SK-N-SH treated with all-trans-retinoic acid at 6 μM for 48 hours (cell line): Measurements from ENCODE around the gene HOXB1.

ENCODE experiments used
- ARNTL ChIP-seq: fragments of 450-650 bp; formaldehyde crosslinking; IDR thresholded peaks from 2 replicates; pipeline ENCODE4 v1.5.0; 2020; ENCODE audit warnings: low read depth, mild to moderate bottlenecking, moderate library complexity, borderline replicate concordance
- BACH2 ChIP-seq: fragments of 250-450 bp; sonication (Bioruptor Pico); IDR thresholded peaks from 2 replicates; pipeline ENCODE4 v1.9.0; 2021; ENCODE audit warnings: mild to moderate bottlenecking, borderline replicate concordance
- CSDC2 ChIP-seq: fragments of 250-450 bp; sonication (Bioruptor Pico); IDR thresholded peaks from 2 replicates; pipeline ENCODE4 v1.5.0; 2020; ENCODE audit warnings: mild to moderate bottlenecking, moderate library complexity
- GLIS3 ChIP-seq: fragments of 250-450 bp; sonication (Bioruptor Pico); IDR thresholded peaks from 2 replicates; pipeline ENCODE4 v1.5.0; 2020; ENCODE audit warnings: mild to moderate bottlenecking, moderate library complexity
- ISL1 ChIP-seq: fragments of 250-450 bp; sonication (Bioruptor Pico); IDR thresholded peaks from 2 replicates; pipeline ENCODE4 v2.1.2; 2022; ENCODE audit warnings: mild to moderate bottlenecking, moderate library complexity
- PPARA ChIP-seq: fragments of 250-450 bp; sonication (Bioruptor Pico); IDR thresholded peaks from 2 replicates; pipeline ENCODE4 v1.5.0; 2020; ENCODE audit warnings: mild to moderate bottlenecking, borderline replicate concordance
- RARB ChIP-seq: fragments of 250-450 bp; sonication (Bioruptor Pico); IDR thresholded peaks from 2 replicates; pipeline ENCODE4 v1.8.0; 2021; ENCODE audit warnings: mild to moderate bottlenecking, moderate library complexity
- SNAI2 ChIP-seq: fragments of 250-450 bp; sonication (Bioruptor Pico); IDR thresholded peaks from 2 replicates; pipeline ENCODE4 v1.5.0; 2020; ENCODE audit warnings: mild to moderate bottlenecking, moderate library complexity
- TOX ChIP-seq: fragments of 250-450 bp; sonication (Bioruptor Pico); IDR thresholded peaks from 2 replicates; pipeline ENCODE4 v1.8.0; 2021; ENCODE audit warnings: mild to moderate bottlenecking, moderate library complexity, borderline replicate concordance
- ZC3H10 ChIP-seq: fragments of 250-450 bp; sonication (Bioruptor Pico); IDR thresholded peaks from 2 replicates; pipeline ENCODE4 v1.5.1; 2021; ENCODE audit warnings: mild to moderate bottlenecking, moderate library complexity
- ZFP3 ChIP-seq: fragments of 250-450 bp; sonication (Bioruptor Pico); IDR thresholded peaks from 2 replicates; pipeline ENCODE4 v1.5.0; 2020; ENCODE audit warnings: mild to moderate bottlenecking, moderate library complexity
- ZNF70 ChIP-seq: fragments of 450-650 bp; formaldehyde crosslinking; IDR thresholded peaks from 2 replicates; pipeline ENCODE4 v1.5.0; 2020; ENCODE audit warnings: mild to moderate bottlenecking, moderate library complexity
- TF ChIP-seq, protein P1 (sequence below): fragments of 250-450 bp; sonication (Bioruptor Pico); IDR thresholded peaks from 2 replicates; pipeline ENCODE4 v1.8.0; 2021; ENCODE audit warnings: low read depth, mild to moderate bottlenecking, moderate library complexity, borderline replicate concordance
- TF ChIP-seq, protein P2 (sequence below): fragments of 250-450 bp; sonication (Bioruptor Pico); IDR thresholded peaks from 2 replicates; pipeline ENCODE4 v1.8.0; 2020; ENCODE audit warnings: mild to moderate bottlenecking, moderate library complexity, borderline replicate concordance

DNA sequence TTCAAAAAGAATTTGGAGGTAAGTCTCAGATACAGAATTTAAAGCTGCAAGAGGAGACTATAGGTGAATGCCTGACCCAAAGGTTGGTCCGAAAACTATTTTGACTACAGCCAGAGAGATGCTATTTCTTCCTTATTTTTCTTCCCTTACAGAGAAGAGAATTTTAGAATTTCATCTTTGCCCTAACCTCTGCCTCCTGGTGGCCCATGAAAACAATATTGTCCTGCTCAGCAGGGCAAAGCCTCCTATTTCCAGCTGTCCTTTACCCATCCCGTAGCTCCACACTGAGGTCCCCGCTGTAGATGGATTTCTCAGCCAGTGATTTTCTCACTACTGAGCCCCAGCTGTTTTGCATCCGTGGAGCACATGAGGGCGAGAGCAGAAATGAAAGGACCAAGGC, 24.6 kb downstream of the HOXB1 start:
- TF ChIP-seq ZFP3 (no peak), RARB (CRISPR knock-in tag) (no peak), GLIS3 (CRISPR knock-in tag) (no peak), CSDC2 (CRISPR knock-in tag) (no peak), ARNTL (no peak), SNAI2 (no peak), BACH2 (CRISPR knock-in tag) (no peak), ISL1 (no peak), PPARA (CRISPR knock-in tag) (no peak), ZC3H10 (CRISPR knock-in tag) (no peak), TOX (CRISPR knock-in tag) (no peak), ZNF70 (CRISPR knock-in tag) (no peak)
- TF ChIP-seq, protein P1, sequence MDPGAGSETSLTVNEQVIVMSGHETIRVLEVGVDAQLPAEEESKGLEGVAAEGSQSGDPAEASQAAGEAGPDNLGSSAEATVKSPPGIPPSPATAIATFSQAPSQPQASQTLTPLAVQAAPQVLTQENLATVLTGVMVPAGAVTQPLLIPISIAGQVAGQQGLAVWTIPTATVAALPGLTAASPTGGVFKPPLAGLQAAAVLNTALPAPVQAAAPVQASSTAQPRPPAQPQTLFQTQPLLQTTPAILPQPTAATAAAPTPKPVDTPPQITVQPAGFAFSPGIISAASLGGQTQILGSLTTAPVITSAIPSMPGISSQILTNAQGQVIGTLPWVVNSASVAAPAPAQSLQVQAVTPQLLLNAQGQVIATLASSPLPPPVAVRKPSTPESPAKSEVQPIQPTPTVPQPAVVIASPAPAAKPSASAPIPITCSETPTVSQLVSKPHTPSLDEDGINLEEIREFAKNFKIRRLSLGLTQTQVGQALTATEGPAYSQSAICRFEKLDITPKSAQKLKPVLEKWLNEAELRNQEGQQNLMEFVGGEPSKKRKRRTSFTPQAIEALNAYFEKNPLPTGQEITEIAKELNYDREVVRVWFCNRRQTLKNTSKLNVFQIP (CRISPR knock-in tag) = no peak
- TF ChIP-seq, protein P2, sequence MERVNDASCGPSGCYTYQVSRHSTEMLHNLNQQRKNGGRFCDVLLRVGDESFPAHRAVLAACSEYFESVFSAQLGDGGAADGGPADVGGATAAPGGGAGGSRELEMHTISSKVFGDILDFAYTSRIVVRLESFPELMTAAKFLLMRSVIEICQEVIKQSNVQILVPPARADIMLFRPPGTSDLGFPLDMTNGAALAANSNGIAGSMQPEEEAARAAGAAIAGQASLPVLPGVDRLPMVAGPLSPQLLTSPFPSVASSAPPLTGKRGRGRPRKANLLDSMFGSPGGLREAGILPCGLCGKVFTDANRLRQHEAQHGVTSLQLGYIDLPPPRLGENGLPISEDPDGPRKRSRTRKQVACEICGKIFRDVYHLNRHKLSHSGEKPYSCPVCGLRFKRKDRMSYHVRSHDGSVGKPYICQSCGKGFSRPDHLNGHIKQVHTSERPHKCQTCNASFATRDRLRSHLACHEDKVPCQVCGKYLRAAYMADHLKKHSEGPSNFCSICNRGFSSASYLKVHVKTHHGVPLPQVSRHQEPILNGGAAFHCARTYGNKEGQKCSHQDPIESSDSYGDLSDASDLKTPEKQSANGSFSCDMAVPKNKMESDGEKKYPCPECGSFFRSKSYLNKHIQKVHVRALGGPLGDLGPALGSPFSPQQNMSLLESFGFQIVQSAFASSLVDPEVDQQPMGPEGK (CRISPR knock-in tag) = no peak
